ENCODE data around the gene GLB1L. TPM values are rescaled to one million over a fixed set of nuclear protein-coding genes. Genes with fewer than 3 reads are reported as not detected.
A peak's percentile ranks its signal among the peaks of the same experiment; 100 is the strongest.
"Not testable (repeated sequence)": the region's sequence is repeated elsewhere in the genome, so short reads cannot be mapped to it uniquely, and the experiment has no call there.

Gene GLB1L
- total RNA-seq, 2 experiments from 2014 or later, result 1.2 to 2.8 TPM

- CTCF ChIA-PET, result interaction anchor here (1.9 kb wide), 1 partner anchor 12 kb away, joined by 7 read pairs; no protein-coding TSS in a partner anchor
- Mint-ChIP-seq H3K27me3 (no peaks in the 10 kb centered on the region), H3K36me3 (ENCODE audit: low read depth) (peaks cover 5% of the 10 kb centered on the region), H3K4me1 (ENCODE audit: low read depth) (peaks cover 15% of the 10 kb centered on the region), H3K9me3 (no peaks in the 10 kb centered on the region), H3K4me3 (no peak overlapping the region), H3K27ac (no peak overlapping the region)
- no peak for TF ChIP-seq CTCF (IDR thresholded peaks at IDR 0.05)
- intact Hi-C loops (cut with micrococcal nuclease), result no loop called here
- no peak for ATAC-seq
- POLR2A ChIA-PET, result no interaction called here
- DNase-seq, result no peak
These were observed 43.9 kb upstream of the GLB1L start for GRCh38 chr2:219289195-219289536.

GRCh38 chr2:219287580-219288265 lies 42.5 kb upstream of the GLB1L start:
- ChIA-PET CTCF (interaction anchor here (0.8 to 15.5 kb wide), 3 partner anchors 9 to 72 kb away, joined by 3 to 336 read pairs (median 7); no protein-coding TSS in a partner anchor), POLR2A (no interaction called here)
- H3K4me3 Mint-ChIP-seq, result no peak overlapping the region
- H3K4me1 Mint-ChIP-seq (ENCODE audit: low read depth), result peaks cover 19% of the 10 kb centered on the region
- peak overlapping the region; percentile 59 for H3K27ac Mint-ChIP-seq
- ATAC-seq, result peak; percentile 38
- DNase-seq, result no peak
- H3K9me3 Mint-ChIP-seq, result no peaks in the 10 kb centered on the region
- intact Hi-C loops (cut with micrococcal nuclease), result no loop called here
- no peaks in the 10 kb centered on the region for H3K27me3 Mint-ChIP-seq
- peaks cover 15% of the 10 kb centered on the region for H3K36me3 Mint-ChIP-seq (ENCODE audit: low read depth)
- no peak for TF ChIP-seq CTCF (IDR thresholded peaks at IDR 0.05)

GRCh38 chr2:219287116-219287440 lies 41.8 kb upstream of the GLB1L start:
- H3K4me3 Mint-ChIP-seq; intact Hi-C loops (cut with micrococcal nuclease); H3K27me3 Mint-ChIP-seq; DNase-seq; POLR2A ChIA-PET; H3K9me3 Mint-ChIP-seq: not testable (repeated sequence)
- Mint-ChIP-seq H3K4me1 (ENCODE audit: low read depth) (peaks cover 21% of the 10 kb centered on the region), H3K27ac (peak overlapping the region; percentile 52), H3K36me3 (ENCODE audit: low read depth) (peaks cover 19% of the 10 kb centered on the region)
- ATAC-seq, result peak; percentile 22
- CTCF ChIA-PET, result interaction anchor here (0.8 to 15.5 kb wide), 4 partner anchors 9 to 71 kb away, joined by 3 to 336 read pairs (median 5); no protein-coding TSS in a partner anchor

GRCh38 chr2:219286436-219287115 lies 41.3 kb upstream of the GLB1L start:
- H3K9me3 Mint-ChIP-seq, result no peaks in the 10 kb centered on the region
- peaks cover 22% of the 10 kb centered on the region for H3K4me1 Mint-ChIP-seq (ENCODE audit: low read depth)
- no peaks in the 10 kb centered on the region for H3K27me3 Mint-ChIP-seq
- POLR2A ChIA-PET, result interaction anchor here (0.6 to 2.0 kb wide), 2 partner anchors 8 to 57 kb away, joined by 3 to 10 read pairs; partner anchors contain the start of genes ANKZF1 and ATG9A
- TF ChIP-seq CTCF (IDR thresholded peaks at IDR 0.05), result no peak
- peaks cover 21% of the 10 kb centered on the region for H3K36me3 Mint-ChIP-seq (ENCODE audit: low read depth)
- ATAC-seq (no peak), DNase-seq (no peak)
- H3K4me3 Mint-ChIP-seq, result no peak overlapping the region
- intact Hi-C loops (cut with micrococcal nuclease), result no loop called here
- CTCF ChIA-PET, result interaction anchor here (0.8 to 15.5 kb wide), 4 partner anchors 8 to 71 kb away, joined by 3 to 336 read pairs (median 5); no protein-coding TSS in a partner anchor
- H3K27ac Mint-ChIP-seq, result peak overlapping the region; percentile 52

- ChIA-PET CTCF (interaction anchor here (1.1 to 15.5 kb wide), 3 partner anchors 8 to 36 kb away, joined by 3 to 336 read pairs (median 7); no protein-coding TSS in a partner anchor), POLR2A (interaction anchor here (0.6 to 2.0 kb wide), 2 partner anchors 9 to 56 kb away, joined by 3 to 10 read pairs; partner anchors contain the start of genes ANKZF1 and ATG9A)
- Mint-ChIP-seq H3K36me3 (ENCODE audit: low read depth) (peaks cover 27% of the 10 kb centered on the region), H3K9me3 (no peaks in the 10 kb centered on the region), H3K27ac (peak overlapping the region; percentile 52), H3K4me1 (ENCODE audit: low read depth) (peaks cover 28% of the 10 kb centered on the region), H3K27me3 (no peaks in the 10 kb centered on the region), H3K4me3 (no peak overlapping the region)
- ATAC-seq (no peak), DNase-seq (no peak)
- intact Hi-C loops (cut with micrococcal nuclease), result no loop called here
- no peak for TF ChIP-seq CTCF (IDR thresholded peaks at IDR 0.05)
These were observed 40.7 kb upstream of the GLB1L start for GRCh38 chr2:219285894-219286425.

All from activated CD8-positive, alpha-beta T cell treated with anti-CD3 and anti-CD28 coated beads for 36 hours (primary cell).